ENCODE measurements around the gene GPR158. TPM values are rescaled to one million over a fixed set of nuclear protein-coding genes. Genes with fewer than 3 reads are reported as not detected.
"Not testable (repeated sequence)": the region's sequence is repeated elsewhere in the genome, so short reads cannot be mapped to it uniquely, and the experiment has no call there.

The GPR158 gene
- total RNA-seq (2014; rRNA removed): 1.7 and 2.1 TPM in 2 replicates
- polyA plus RNA-seq (2012): 0.81 TPM

GRCh38 chr10:25174461-25175230, at the start of gene GPR158:
Gene GPR158, plus strand, starts transcription at chr10:25175001. Its CDS starts 420 bp downstream, at chr10:25175421.
- DNase-seq (ENCODE audit: low read depth): peak; percentile 61

GRCh38 chr10:25125201-25125611, 49.6 kb upstream of the GPR158 start:
- DNase-seq (ENCODE audit: low read depth): no peak

- no peak for DNase-seq (ENCODE audit: low read depth)
Measured at GRCh38 chr10:25129592-25129991, 45.2 kb upstream of the GPR158 start.

GRCh38 chr10:25130906-25131305, 43.9 kb upstream of the GPR158 start:
- peak; percentile 12 for DNase-seq (ENCODE audit: low read depth)

- peak; percentile 4 for DNase-seq (ENCODE audit: low read depth)
Measured at GRCh38 chr10:25142116-25142864, 32.5 kb upstream of the GPR158 start.

GRCh38 chr10:25157650-25158049, 17.2 kb upstream of the GPR158 start:
- DNase-seq (ENCODE audit: low read depth): no peak

GRCh38 chr10:25159591-25159990, 15.2 kb upstream of the GPR158 start:
- DNase-seq (ENCODE audit: low read depth): no peak

- DNase-seq (ENCODE audit: low read depth): no peak
Measured at GRCh38 chr10:25162391-25162790, 12.4 kb upstream of the GPR158 start.

GRCh38 chr10:25163464-25163863, 11.3 kb upstream of the GPR158 start:
- DNase-seq (ENCODE audit: low read depth): not testable (repeated sequence)

- DNase-seq (ENCODE audit: low read depth): no peak
Measured at GRCh38 chr10:25169740-25170139, 5.1 kb upstream of the GPR158 start.

GRCh38 chr10:25170627-25171026, 4.2 kb upstream of the GPR158 start:
- DNase-seq (ENCODE audit: low read depth): no peak

GRCh38 chr10:25175527-25176420, 973 bp downstream of the GPR158 start:
- no peak for DNase-seq (ENCODE audit: low read depth)

GRCh38 chr10:25176421-25176968, 1.7 kb downstream of the GPR158 start:
- no peak for DNase-seq (ENCODE audit: low read depth)

GRCh38 chr10:25177093-25177753, 2.4 kb downstream of the GPR158 start:
- no peak for DNase-seq (ENCODE audit: low read depth)

- no peak for DNase-seq (ENCODE audit: low read depth)
Measured at GRCh38 chr10:25177754-25178135, 2.9 kb downstream of the GPR158 start.

- DNase-seq (ENCODE audit: low read depth): no peak
Measured at GRCh38 chr10:25178411-25178810, 3.6 kb downstream of the GPR158 start.

- DNase-seq (ENCODE audit: low read depth): no peak
Measured at GRCh38 chr10:25180801-25181200, 6.0 kb downstream of the GPR158 start.

- DNase-seq (ENCODE audit: low read depth): no peak
Measured at GRCh38 chr10:25182636-25183035, 7.8 kb downstream of the GPR158 start.

GRCh38 chr10:25191162-25191895, 16.5 kb downstream of the GPR158 start:
- no peak for DNase-seq (ENCODE audit: low read depth)

- no peak for DNase-seq (ENCODE audit: low read depth)
Measured at GRCh38 chr10:25198151-25198550, 23.4 kb downstream of the GPR158 start.

Measured in LHCN-M2 (cell line).